DOHH2 (cell line): Measurements from ENCODE around the gene CACNA2D3.

Experiments used
- EZH2phosphoT487 ChIP-seq: fragments of 200-600 bp; sonication (generic); IDR thresholded peaks from 2 replicates; pipeline ENCODE4 v1.6.1; 2017; ENCODE audit warnings: borderline replicate concordance, mild to moderate bottlenecking, antibody characterized with exemption, low read length, moderate library complexity, mixed read lengths
- TF ChIP-seq, protein P1 (sequence below): fragments of 200-600 bp; sonication (generic); IDR thresholded peaks from one replicate; pipeline ENCODE4 v1.5.1; 2014; ENCODE audit warnings: antibody characterized with exemption, mild to moderate bottlenecking, low read depth, low read length; ENCODE audit not compliant: poor library complexity, severe bottlenecking

DNA sequence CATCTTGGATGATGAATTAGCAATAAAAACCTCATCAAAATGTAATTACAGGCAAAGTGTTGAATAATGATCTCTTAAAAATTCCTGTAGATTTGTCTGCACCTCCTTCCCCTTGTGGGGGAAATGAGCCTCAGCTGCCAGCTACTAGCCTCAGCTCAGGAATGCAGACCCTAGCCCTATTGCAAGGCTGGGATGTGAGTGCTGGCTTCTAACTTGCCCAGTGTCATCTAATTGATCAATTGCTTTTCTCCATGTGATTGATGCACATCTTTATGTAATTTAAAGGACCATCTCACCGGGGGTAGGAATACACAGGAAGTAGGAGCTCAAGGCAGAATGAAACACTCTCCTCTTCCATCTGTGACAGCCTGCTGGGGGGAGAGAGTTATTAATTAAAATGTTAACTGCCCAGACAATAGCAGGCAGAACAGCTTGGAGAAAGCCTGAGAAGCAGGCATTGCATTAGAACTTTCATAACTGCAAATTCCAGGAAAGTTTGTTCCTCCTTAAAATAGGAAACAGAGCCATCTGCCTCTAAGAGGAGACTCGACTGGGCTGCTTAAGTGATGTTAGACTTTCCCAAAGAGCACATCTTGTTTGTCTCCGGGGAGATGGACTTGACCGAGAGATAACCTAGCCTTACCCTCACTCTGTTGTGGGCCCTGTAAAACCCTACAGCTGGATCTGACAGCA, 735.9 kb downstream of the CACNA2D3 start:
- TF ChIP-seq, protein P1, sequence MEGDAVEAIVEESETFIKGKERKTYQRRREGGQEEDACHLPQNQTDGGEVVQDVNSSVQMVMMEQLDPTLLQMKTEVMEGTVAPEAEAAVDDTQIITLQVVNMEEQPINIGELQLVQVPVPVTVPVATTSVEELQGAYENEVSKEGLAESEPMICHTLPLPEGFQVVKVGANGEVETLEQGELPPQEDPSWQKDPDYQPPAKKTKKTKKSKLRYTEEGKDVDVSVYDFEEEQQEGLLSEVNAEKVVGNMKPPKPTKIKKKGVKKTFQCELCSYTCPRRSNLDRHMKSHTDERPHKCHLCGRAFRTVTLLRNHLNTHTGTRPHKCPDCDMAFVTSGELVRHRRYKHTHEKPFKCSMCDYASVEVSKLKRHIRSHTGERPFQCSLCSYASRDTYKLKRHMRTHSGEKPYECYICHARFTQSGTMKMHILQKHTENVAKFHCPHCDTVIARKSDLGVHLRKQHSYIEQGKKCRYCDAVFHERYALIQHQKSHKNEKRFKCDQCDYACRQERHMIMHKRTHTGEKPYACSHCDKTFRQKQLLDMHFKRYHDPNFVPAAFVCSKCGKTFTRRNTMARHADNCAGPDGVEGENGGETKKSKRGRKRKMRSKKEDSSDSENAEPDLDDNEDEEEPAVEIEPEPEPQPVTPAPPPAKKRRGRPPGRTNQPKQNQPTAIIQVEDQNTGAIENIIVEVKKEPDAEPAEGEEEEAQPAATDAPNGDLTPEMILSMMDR = no peak
- no peak for TF ChIP-seq EZH2phosphoT487
